WTC11 (cell line): Measurements from ENCODE around the gene ADGRF1.

Source experiments
- CREM ChIP-seq: sonication (generic); formaldehyde crosslinking; IDR thresholded peaks from 2 replicates; pipeline ENCODE4 v1.8.1; 2022; ENCODE audit warnings: mild to moderate bottlenecking, missing genetic modification reagents, moderate library complexity
- ETV6 ChIP-seq: sonication (generic); formaldehyde crosslinking; IDR thresholded peaks from 2 replicates; pipeline ENCODE4 v1.8.1; 2022; ENCODE audit warnings: mild to moderate bottlenecking, missing genetic modification reagents
- ZNF138 ChIP-seq: sonication (generic); formaldehyde crosslinking; conservative IDR thresholded peaks from 2 replicates; pipeline ENCODE4 v1.8.1; 2022; ENCODE audit warnings: mild to moderate bottlenecking, moderate library complexity, missing genetic modification reagents
- TF ChIP-seq, protein P1 (sequence below): fragments of 200-600 bp; IDR thresholded peaks from 2 replicates; pipeline ENCODE4 v1.8.0; 2022; ENCODE audit warnings: antibody characterized with exemption
- TF ChIP-seq, protein P2 (sequence below): sonication (generic); formaldehyde crosslinking; IDR thresholded peaks from 2 replicates; pipeline ENCODE4 v1.8.1; 2022; ENCODE audit warnings: mild to moderate bottlenecking, moderate library complexity, missing genetic modification reagents
- TF ChIP-seq, protein P3 (sequence below): fragments of 250-450 bp; sonication (Bioruptor Pico); IDR thresholded peaks from 2 replicates; pipeline ENCODE4 v2.1.2; 2022; ENCODE audit warnings: mild to moderate bottlenecking, moderate library complexity
- TF ChIP-seq, protein P4 (sequence below): sonication (generic); formaldehyde crosslinking; IDR thresholded peaks from 2 replicates; pipeline ENCODE4 v1.8.1; 2023; ENCODE audit warnings: mild to moderate bottlenecking, missing genetic modification reagents, moderate library complexity
- TF ChIP-seq, protein P5 (sequence below): sonication (generic); formaldehyde crosslinking; IDR thresholded peaks from 2 replicates; pipeline ENCODE4 v1.8.1; 2022; ENCODE audit warnings: mild to moderate bottlenecking, missing genetic modification reagents, moderate library complexity, borderline replicate concordance

DNA sequence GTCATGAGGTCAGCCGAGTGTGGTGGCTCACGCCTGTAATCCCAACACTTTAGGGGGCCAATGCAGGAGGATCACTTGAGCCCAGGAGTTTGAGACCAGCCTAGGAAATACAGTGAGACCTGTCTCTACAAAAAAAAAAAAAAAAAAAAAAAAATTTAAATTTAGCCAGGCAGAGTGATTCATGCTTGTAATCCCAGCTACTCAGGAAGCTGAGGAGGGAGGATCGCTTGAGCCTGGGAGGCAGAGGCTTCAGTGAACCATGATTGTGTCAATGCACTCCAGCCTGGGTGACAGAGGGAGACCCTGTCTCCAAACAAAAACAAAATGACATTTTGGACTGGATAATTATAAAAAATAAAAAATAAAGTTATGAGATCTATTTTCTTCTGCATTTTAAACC, 56.2 kb downstream of the ADGRF1 start:
- no peak for TF ChIP-seq CREM
- TF ChIP-seq, protein P1, sequence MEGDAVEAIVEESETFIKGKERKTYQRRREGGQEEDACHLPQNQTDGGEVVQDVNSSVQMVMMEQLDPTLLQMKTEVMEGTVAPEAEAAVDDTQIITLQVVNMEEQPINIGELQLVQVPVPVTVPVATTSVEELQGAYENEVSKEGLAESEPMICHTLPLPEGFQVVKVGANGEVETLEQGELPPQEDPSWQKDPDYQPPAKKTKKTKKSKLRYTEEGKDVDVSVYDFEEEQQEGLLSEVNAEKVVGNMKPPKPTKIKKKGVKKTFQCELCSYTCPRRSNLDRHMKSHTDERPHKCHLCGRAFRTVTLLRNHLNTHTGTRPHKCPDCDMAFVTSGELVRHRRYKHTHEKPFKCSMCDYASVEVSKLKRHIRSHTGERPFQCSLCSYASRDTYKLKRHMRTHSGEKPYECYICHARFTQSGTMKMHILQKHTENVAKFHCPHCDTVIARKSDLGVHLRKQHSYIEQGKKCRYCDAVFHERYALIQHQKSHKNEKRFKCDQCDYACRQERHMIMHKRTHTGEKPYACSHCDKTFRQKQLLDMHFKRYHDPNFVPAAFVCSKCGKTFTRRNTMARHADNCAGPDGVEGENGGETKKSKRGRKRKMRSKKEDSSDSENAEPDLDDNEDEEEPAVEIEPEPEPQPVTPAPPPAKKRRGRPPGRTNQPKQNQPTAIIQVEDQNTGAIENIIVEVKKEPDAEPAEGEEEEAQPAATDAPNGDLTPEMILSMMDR = no peak
- TF ChIP-seq, protein P2, sequence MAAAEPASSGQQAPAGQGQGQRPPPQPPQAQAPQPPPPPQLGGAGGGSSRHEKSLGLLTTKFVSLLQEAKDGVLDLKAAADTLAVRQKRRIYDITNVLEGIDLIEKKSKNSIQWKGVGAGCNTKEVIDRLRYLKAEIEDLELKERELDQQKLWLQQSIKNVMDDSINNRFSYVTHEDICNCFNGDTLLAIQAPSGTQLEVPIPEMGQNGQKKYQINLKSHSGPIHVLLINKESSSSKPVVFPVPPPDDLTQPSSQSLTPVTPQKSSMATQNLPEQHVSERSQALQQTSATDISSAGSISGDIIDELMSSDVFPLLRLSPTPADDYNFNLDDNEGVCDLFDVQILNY (CRISPR knock-in tag) = no peak
- TF ChIP-seq, protein P3, sequence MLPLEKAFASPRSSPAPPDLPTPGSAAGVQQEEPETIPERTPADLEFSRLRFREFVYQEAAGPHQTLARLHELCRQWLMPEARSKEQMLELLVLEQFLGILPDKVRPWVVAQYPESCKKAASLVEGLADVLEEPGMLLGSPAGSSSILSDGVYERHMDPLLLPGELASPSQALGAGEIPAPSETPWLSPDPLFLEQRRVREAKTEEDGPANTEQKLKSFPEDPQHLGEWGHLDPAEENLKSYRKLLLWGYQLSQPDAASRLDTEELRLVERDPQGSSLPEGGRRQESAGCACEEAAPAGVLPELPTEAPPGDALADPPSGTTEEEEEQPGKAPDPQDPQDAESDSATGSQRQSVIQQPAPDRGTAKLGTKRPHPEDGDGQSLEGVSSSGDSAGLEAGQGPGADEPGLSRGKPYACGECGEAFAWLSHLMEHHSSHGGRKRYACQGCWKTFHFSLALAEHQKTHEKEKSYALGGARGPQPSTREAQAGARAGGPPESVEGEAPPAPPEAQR (CRISPR knock-in tag) = no peak
- TF ChIP-seq ZNF138 (CRISPR knock-in tag) = no peak
- TF ChIP-seq, protein P4, sequence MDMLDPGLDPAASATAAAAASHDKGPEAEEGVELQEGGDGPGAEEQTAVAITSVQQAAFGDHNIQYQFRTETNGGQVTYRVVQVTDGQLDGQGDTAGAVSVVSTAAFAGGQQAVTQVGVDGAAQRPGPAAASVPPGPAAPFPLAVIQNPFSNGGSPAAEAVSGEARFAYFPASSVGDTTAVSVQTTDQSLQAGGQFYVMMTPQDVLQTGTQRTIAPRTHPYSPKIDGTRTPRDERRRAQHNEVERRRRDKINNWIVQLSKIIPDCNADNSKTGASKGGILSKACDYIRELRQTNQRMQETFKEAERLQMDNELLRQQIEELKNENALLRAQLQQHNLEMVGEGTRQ = no peak
- no peak for TF ChIP-seq ETV6
- TF ChIP-seq, protein P5, sequence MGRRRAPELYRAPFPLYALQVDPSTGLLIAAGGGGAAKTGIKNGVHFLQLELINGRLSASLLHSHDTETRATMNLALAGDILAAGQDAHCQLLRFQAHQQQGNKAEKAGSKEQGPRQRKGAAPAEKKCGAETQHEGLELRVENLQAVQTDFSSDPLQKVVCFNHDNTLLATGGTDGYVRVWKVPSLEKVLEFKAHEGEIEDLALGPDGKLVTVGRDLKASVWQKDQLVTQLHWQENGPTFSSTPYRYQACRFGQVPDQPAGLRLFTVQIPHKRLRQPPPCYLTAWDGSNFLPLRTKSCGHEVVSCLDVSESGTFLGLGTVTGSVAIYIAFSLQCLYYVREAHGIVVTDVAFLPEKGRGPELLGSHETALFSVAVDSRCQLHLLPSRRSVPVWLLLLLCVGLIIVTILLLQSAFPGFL (CRISPR knock-in tag) = no peak
